ENCODE measurements around the gene RBM19.

Gene RBM19

GRCh38 chr12:113808095-113808951, 157.8 kb downstream of the RBM19 start:
- H3K27ac ChIP-seq: no peak overlapping the region
- TF ChIP-seq CTCF (conservative IDR thresholded peaks at IDR 0.05): no peak
- no peak for TF ChIP-seq ZFX (IDR thresholded peaks at IDR 0.05)

- H3K27ac ChIP-seq: no peak overlapping the region
- TF ChIP-seq ZFX (IDR thresholded peaks at IDR 0.05): no peak
- no peak for TF ChIP-seq CTCF (conservative IDR thresholded peaks at IDR 0.05)
Observed at GRCh38 chr12:113805673-113806072, 160.5 kb downstream of the RBM19 start.

- no peak overlapping the region for H3K27ac ChIP-seq
- TF ChIP-seq ZFX (IDR thresholded peaks at IDR 0.05): no peak
Observed at GRCh38 chr12:113804961-113805600, 161.0 kb downstream of the RBM19 start.

GRCh38 chr12:113803759-113804140, 162.4 kb downstream of the RBM19 start:
- no peak overlapping the region for H3K27ac ChIP-seq
- TF ChIP-seq CTCF (conservative IDR thresholded peaks at IDR 0.05): no peak
- no peak for TF ChIP-seq ZFX (IDR thresholded peaks at IDR 0.05)

GRCh38 chr12:113802966-113803758, 163.0 kb downstream of the RBM19 start:
- H3K27ac ChIP-seq: no peak overlapping the region
- TF ChIP-seq ZFX (IDR thresholded peaks at IDR 0.05): no peak
- no peak for TF ChIP-seq CTCF (conservative IDR thresholded peaks at IDR 0.05)

- H3K27ac ChIP-seq: no peak overlapping the region
- TF ChIP-seq ZFX (IDR thresholded peaks at IDR 0.05) (no peak), CTCF (conservative IDR thresholded peaks at IDR 0.05) (no peak)
Observed at GRCh38 chr12:113802000-113802749, 163.9 kb downstream of the RBM19 start.

- TF ChIP-seq CTCF (conservative IDR thresholded peaks at IDR 0.05): no peak
- H3K27ac ChIP-seq: no peak overlapping the region
Observed at GRCh38 chr12:113800201-113800600, 165.9 kb downstream of the RBM19 start.
